T-helper 1 cell treated with Interleukin-12 subunit alpha and Interleukin-12 subunit beta and Interleukin-4 antibody, amounts not matched to agents 30 μg/mL and 1 μg/mL, for 36 hours (primary cell): ENCODE data around the gene IFT43.

Experiments used
- H3K27ac Mint-ChIP-seq: one replicate; pipeline ENCODE4 v1.8.0; 2021; ENCODE audit warnings: mild to moderate bottlenecking, mixed read lengths
- H3K27me3 Mint-ChIP-seq: one replicate; pipeline ENCODE4 v1.8.0; 2021; ENCODE audit warnings: low read depth, mixed read lengths
- H3K36me3 Mint-ChIP-seq: one replicate; pipeline ENCODE4 v1.8.0; 2021; ENCODE audit warnings: low read depth, mixed read lengths
- H3K4me1 Mint-ChIP-seq: one replicate; pipeline ENCODE4 v1.8.0; 2021; ENCODE audit warnings: low read depth, mixed read lengths
- H3K4me3 Mint-ChIP-seq: one replicate; pipeline ENCODE4 v1.8.0; 2021; ENCODE audit warnings: mild to moderate bottlenecking, moderate library complexity, mixed read lengths
- H3K9me3 Mint-ChIP-seq: one replicate; pipeline ENCODE4 v1.8.0; 2021; ENCODE audit warnings: mixed read lengths

IFT43 gene

DNA sequence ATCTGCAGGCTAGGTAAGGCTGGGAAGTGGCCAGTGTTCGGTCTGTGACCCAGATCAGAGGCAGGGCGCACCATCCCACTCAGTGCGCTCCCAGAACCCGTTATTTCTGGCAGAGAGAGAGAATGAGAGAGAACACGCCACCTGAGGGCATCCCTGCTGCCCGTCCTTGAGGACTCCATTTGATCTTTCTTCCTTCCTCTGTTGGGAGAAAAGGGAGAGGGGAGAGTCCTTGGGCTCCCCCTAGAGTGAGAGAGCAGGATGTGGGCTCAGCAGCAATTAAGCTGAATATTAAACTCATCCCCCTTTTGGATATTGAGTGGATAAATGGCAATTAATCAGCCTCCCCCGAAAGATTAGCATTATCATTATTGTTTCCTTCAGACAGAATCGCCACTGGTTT is 70.6 kb downstream of the IFT43 start:
- Mint-ChIP-seq H3K4me1 (no peaks in the 10 kb centered on the region), H3K9me3 (no peaks in the 10 kb centered on the region)

DNA sequence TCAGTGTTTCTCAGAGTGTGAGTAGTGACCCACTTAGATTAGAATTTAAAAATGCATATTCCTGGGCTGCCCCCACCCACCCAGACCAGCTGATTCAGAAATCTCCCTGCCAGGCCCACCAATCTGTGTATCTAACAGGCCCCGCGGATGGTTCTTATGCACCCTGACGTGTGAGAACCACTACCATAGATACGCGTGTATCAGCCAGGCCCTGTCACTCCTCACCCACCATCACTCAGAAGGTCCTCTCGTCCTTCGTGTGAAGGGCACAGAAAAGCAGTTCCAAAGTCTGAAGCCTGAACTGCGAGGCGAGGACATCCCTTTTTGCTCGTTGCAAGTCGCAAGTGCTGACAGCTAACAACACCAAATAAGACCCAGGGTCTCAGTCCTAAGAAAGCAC is 72.4 kb downstream of the IFT43 start:
- Mint-ChIP-seq H3K9me3 (no peaks in the 10 kb centered on the region), H3K4me3 (no peak overlapping the region), H3K4me1 (no peaks in the 10 kb centered on the region), H3K27me3 (no peaks in the 10 kb centered on the region), H3K36me3 (no peaks in the 10 kb centered on the region), H3K27ac (no peak overlapping the region)

More for the DNA sequence above, 70.6 kb downstream of the IFT43 start:
- Mint-ChIP-seq H3K27ac (no peak overlapping the region), H3K4me3 (no peak overlapping the region), H3K36me3 (no peaks in the 10 kb centered on the region), H3K27me3 (no peaks in the 10 kb centered on the region)

DNA sequence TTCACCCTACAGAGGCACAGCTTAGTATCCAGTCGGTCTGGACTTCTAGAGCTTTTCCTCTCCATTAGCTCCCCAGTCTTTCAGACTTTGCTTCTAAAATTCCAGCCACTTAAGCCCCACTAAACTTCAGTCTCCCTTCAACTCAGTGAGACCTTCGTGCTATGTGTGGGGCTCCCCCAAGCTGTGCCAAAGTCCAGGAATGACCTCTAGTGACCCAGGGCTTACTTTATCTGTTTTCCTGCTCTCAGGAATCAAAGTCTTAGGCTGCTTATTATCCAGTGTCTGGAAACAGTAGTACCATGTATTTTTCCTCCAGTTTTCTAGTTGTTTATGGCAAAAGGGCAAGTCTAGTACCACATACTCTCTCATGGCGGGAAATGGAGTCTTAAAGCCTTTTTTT is 77.8 kb downstream of the IFT43 start:
- Mint-ChIP-seq H3K9me3 (peaks cover 3% of the 10 kb centered on the region), H3K27ac (no peak overlapping the region), H3K4me1 (no peaks in the 10 kb centered on the region), H3K4me3 (no peak overlapping the region), H3K27me3 (no peaks in the 10 kb centered on the region), H3K36me3 (no peaks in the 10 kb centered on the region)

DNA sequence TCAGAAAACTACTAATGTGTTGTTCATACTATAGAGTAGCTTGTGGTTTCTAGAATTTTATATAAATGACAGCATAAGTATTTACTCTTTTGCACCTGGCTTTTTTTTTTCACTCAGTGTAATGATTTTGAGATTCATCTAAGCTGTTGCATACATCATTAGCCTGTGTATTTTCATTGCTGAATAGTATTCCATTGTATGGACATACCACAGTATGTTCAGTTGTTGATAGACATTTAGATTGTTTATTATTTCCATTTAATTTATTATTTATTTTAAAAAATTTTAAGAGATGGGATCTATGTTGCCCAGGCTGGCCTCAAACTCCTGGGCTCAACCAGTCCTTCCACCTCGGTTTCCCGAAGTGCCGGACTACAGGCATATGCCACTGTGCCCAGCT is 80.0 kb downstream of the IFT43 start:
- no peaks in the 10 kb centered on the region for H3K27me3 Mint-ChIP-seq
- no peak overlapping the region for H3K4me3 Mint-ChIP-seq
- no peaks in the 10 kb centered on the region for H3K36me3 Mint-ChIP-seq
- H3K4me1 Mint-ChIP-seq, result no peaks in the 10 kb centered on the region
- peaks cover 3% of the 10 kb centered on the region for H3K9me3 Mint-ChIP-seq
- no peak overlapping the region for H3K27ac Mint-ChIP-seq

DNA sequence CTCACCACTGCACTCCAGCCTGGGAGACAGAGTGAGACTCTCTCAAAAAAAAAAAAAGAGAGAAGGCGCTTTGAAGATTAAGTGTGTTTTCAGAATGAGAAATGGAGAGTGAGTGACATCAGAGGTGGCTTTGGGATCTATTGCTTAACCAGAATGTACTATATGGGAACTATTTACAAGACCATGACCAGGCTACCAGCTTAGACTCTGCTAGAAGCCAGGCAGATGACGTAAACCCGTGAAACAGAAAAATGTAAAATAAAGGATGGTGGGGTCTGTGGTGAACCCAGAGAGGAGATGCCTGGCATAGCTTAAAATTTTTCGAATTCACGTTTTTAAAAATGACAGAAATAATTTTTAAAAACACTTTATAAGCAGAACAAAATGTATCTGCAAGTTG is 82.0 kb downstream of the IFT43 start:
- Mint-ChIP-seq H3K27me3 (no peaks in the 10 kb centered on the region), H3K4me3 (no peak overlapping the region), H3K36me3 (no peaks in the 10 kb centered on the region), H3K27ac (no peak overlapping the region), H3K9me3 (peaks cover 3% of the 10 kb centered on the region), H3K4me1 (no peaks in the 10 kb centered on the region)

DNA sequence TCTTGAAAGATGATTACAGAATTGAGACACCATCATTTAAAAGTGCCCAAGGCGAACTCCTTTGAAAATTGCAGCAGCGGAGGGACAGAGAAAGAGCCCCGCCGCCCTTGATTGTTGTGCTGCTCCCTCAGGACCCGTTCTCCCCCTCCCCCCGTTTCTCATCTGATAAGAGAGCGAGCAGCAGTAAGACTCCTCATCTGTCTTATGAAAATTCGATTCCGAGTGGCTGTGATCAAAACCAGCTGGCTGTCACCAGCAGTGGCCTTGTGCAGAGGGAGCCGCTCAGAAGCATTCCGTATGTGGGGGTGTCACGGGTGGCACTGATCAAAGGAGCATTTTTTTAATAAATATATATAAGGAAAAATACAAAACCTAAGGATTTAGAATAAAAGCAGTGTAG is 88.2 kb downstream of the IFT43 start:
- no peak overlapping the region for H3K27ac Mint-ChIP-seq

DNA sequence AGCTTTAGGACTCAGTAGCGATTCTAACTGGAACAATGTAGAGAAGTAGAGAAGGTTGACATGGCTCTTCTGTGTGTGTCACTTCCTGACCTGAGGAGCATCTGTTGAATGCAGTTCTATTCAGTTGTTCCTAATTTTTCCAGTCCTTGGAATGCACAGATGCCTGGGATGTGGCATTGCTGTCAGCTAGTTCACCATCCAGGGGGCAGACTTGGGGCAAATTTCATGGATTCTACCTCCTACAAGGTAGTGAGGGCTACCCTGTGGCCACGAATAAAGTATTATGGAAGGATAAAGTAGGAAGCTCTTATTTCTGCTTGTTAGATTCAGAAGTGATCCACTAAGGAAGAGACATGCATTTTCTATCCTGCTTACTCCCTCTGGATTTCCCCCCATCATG is 91.8 kb downstream of the IFT43 start:
- Mint-ChIP-seq H3K4me3 (no peak overlapping the region), H3K27ac (no peak overlapping the region), H3K27me3 (no peaks in the 10 kb centered on the region), H3K9me3 (no peaks in the 10 kb centered on the region), H3K36me3 (no peaks in the 10 kb centered on the region), H3K4me1 (no peaks in the 10 kb centered on the region)

More for the DNA sequence above, 88.2 kb downstream of the IFT43 start:
- no peaks in the 10 kb centered on the region for H3K36me3 Mint-ChIP-seq
- H3K4me3 Mint-ChIP-seq, result no peak overlapping the region
- H3K9me3 Mint-ChIP-seq, result no peaks in the 10 kb centered on the region
- H3K4me1 Mint-ChIP-seq, result no peaks in the 10 kb centered on the region
- H3K27me3 Mint-ChIP-seq, result no peaks in the 10 kb centered on the region

DNA sequence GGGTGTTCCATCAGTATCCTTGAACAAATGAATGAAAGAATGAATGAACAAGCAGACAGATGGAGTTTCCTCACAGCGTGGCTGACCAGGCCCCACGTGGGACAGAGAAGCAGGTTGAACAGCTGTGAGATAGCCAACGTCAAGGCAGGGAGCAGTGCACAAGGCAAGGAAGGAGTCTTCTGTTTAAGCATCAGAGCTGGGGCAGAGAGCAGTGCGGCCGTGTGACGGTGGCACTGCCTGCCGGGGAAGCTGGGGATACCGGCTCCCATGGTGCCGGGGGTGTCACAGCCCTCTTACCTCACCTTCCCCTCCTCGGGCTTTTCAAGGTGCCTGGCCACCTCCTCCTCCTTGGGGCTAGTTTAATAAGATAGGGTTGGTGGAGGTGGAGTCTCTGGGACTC is 92.9 kb downstream of the IFT43 start:
- Mint-ChIP-seq H3K9me3 (no peaks in the 10 kb centered on the region), H3K27ac (no peak overlapping the region), H3K36me3 (no peaks in the 10 kb centered on the region), H3K4me3 (no peak overlapping the region), H3K27me3 (no peaks in the 10 kb centered on the region), H3K4me1 (no peaks in the 10 kb centered on the region)

DNA sequence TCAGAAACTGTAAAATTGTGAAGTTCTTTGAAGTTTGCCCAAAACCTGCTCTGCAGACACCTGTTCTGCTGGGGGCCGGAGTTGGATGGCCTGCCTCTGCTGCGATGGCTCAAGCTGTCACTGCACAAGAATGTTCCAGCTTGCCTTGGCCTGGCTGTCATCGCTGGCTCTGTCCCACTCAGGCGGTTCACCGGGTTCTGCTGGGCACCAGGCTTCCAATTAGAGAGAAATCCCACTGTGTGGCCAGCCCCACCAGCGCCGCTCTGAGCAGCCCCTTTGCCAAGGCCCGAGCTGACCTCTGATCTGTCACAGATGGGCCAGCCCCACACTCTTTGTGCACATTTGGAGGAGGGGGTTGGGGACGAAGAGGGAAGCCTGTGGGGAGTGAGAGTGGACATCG is 94.5 kb downstream of the IFT43 start:
- Mint-ChIP-seq H3K36me3 (no peaks in the 10 kb centered on the region), H3K27ac (no peak overlapping the region), H3K4me1 (no peaks in the 10 kb centered on the region), H3K9me3 (no peaks in the 10 kb centered on the region), H3K27me3 (no peaks in the 10 kb centered on the region), H3K4me3 (no peak overlapping the region)

DNA sequence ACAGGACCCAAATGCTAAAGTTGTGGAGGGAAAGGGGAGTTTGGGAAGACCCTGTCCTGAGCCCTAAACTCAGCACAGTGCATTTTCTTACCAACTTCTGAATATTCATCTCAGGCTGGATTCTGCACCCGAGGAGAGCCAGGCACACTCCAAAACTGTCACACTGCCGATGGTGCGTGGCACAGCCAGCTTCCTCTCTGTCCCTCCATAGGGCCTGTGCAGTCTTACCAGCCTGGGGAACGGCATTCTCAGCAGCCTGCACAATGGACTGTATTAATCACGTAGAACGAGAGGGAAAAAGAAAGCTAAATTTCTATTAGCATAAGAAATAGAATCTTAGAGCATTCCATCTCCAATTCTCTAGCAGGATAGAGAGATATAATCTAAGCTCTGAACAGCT is 94.9 kb downstream of the IFT43 start:
- H3K4me3 Mint-ChIP-seq, result no peak overlapping the region
- no peaks in the 10 kb centered on the region for H3K9me3 Mint-ChIP-seq
- no peaks in the 10 kb centered on the region for H3K36me3 Mint-ChIP-seq
- no peaks in the 10 kb centered on the region for H3K27me3 Mint-ChIP-seq
- H3K27ac Mint-ChIP-seq, result no peak overlapping the region
- H3K4me1 Mint-ChIP-seq, result no peaks in the 10 kb centered on the region

DNA sequence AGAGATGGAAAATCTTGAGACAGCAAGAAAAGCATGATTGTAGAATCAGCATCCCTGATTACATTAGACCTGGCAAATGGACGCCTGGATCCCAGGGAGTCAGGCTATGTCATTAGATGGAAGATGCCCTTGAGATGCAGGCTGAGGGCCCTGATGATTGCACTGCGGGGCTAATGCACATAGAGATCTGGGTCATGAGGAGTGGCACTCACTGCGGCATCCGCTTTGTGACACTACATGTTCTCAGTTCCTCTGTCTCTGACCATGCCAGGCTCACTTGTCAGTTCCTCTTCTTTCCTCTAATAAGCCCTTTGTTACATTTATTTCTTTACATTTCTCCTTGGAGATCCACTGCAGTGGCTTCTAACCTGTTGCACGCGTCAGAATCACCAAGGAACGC is 96.1 kb downstream of the IFT43 start:
- Mint-ChIP-seq H3K27me3 (no peaks in the 10 kb centered on the region), H3K36me3 (no peaks in the 10 kb centered on the region), H3K4me1 (no peaks in the 10 kb centered on the region), H3K4me3 (no peak overlapping the region), H3K9me3 (no peaks in the 10 kb centered on the region), H3K27ac (no peak overlapping the region)

DNA sequence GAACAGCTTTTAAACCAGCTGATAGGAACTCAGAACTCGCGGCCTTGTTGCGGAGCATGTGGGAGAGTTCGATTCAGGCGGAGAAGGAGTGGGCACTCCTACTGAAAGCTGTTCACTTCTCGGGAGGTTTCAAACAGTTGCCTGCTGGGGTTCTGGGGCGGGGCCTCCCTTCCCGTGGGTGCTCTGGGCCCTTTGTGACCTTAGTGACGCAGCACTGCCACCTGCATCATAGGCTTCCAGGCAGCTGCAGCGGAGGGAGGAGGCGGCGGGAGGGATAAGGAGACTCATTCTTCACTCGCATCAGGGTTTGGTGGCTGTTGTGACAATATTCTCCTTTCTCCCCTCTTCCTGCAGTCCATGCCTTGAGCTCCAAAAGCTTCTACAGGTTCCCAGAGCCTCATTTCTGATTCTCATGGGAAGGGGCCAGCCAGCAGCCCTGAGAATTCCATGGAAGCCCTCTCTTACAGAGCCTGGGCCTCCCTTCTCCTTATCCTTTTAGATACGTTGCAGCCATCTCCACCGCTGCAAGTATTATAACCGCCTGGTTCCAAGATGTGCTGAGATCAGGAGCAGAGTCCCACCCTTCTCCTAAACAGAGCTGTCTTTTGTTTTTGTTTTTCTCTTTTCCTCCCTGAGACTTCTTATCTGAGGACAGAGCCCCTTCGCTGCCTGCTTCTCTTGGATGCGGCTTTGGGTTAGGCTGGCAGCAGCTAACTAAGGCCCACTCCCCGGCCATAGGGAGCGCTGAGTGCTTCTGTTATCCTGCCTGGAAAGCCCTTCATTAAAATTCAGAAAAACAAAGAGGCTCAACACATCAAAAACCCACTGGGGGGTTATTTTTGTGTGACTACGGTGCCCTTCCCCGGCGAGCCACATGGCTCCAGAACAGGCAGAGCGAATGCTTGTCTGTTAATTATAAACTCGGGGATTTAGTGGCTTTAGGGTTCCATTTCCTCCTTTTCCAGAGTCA is 98.5 kb downstream of the IFT43 start:
- H3K27me3 Mint-ChIP-seq, result no peaks in the 10 kb centered on the region
- no peak overlapping the region for H3K4me3 Mint-ChIP-seq
- H3K9me3 Mint-ChIP-seq, result no peaks in the 10 kb centered on the region
- no peak overlapping the region for H3K27ac Mint-ChIP-seq
- no peaks in the 10 kb centered on the region for H3K4me1 Mint-ChIP-seq
- no peaks in the 10 kb centered on the region for H3K36me3 Mint-ChIP-seq

DNA sequence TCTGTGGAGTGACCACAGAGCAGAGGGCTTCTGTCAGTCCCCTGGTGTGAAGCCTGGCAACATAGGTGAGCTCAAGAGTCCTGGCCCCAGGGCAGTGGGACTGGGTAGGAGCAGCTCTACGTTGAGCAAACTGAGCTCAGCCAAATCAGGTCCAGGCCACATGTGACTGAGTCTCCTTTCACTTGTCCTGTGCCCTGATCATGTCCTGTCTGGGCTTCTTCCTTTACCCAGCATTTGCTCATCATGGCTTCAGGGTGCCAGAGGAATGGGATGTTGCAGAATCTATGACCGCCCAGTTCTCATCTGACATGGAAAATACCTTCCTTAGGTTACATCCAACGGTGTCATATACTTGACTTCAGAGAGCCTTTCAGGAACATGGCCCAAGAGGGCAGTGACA is 99.8 kb downstream of the IFT43 start:
- no peaks in the 10 kb centered on the region for H3K4me1 Mint-ChIP-seq
- H3K27ac Mint-ChIP-seq, result no peak overlapping the region
- no peaks in the 10 kb centered on the region for H3K27me3 Mint-ChIP-seq
- no peaks in the 10 kb centered on the region for H3K9me3 Mint-ChIP-seq
- H3K4me3 Mint-ChIP-seq, result no peak overlapping the region
- no peaks in the 10 kb centered on the region for H3K36me3 Mint-ChIP-seq

DNA sequence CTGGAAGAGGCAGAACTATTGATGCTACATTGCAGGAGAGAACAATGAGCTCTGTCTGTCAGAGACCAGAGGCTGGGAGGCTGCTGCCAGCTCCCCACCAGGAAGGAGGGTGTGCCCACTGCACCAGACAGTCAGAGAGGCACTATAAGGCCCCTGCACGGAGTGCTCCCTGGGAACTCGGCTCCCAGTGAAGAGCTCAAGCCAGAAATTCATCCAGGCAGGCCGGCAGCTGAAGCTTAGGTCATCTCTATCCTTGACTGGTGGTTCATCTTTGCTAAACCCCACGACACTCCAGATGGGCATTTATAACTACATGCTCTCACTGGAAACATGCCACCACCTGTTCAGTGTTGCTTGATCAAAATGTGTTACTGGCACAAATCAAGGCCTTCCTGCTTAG is 101.1 kb downstream of the IFT43 start:
- Mint-ChIP-seq H3K9me3 (no peaks in the 10 kb centered on the region), H3K4me3 (no peak overlapping the region), H3K36me3 (no peaks in the 10 kb centered on the region), H3K27me3 (no peaks in the 10 kb centered on the region), H3K27ac (no peak overlapping the region), H3K4me1 (no peaks in the 10 kb centered on the region)

DNA sequence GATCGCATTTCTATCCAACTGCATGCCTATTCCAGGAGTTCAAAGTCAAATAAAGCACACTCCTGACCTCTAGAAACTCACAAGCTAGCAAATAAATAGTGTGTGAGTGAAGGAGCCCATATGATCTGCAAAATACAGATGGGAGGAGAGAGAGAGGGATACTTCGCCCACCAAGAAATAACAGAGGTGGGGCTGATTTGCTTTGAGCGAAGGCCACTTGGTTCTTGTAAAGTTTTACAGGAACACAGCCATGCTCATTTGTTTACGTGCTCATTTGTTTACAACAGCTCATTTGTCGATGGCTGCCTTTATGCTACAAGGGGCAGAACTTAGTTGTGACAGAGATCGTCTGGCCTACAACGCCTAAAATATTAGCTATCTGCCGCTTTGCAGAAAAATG is 102.8 kb downstream of the IFT43 start:
- Mint-ChIP-seq H3K9me3 (no peaks in the 10 kb centered on the region), H3K4me3 (no peak overlapping the region), H3K27ac (no peak overlapping the region), H3K27me3 (no peaks in the 10 kb centered on the region), H3K36me3 (no peaks in the 10 kb centered on the region), H3K4me1 (no peaks in the 10 kb centered on the region)
